NCI-H2196 treated with DMSO at 0.1 percent for 48 hours (cell line): ENCODE data around the gene FGFBP1.

Experiments
- DNase-seq: peaks from one replicate; lab custom pipeline; 2025; ENCODE audit not compliant: unreplicated experiment; lab: John Stamatoyannopoulos, UW

Gene FGFBP1

GRCh38 chr4:15938640-15939039 is at the start of gene FGFBP1:
TSS of gene FGFBP1 (minus strand) at chr4:15938740. CDS start at chr4:15936632, 2,108 bp downstream.
- no peak for DNase-seq

- no peak for DNase-seq
Observed at GRCh38 chr4:15988222-15988621, 49.7 kb upstream of the FGFBP1 start.

- DNase-seq, result no peak
Observed at GRCh38 chr4:15986907-15987306, 48.4 kb upstream of the FGFBP1 start.

GRCh38 chr4:15983610-15984009 is 45.1 kb upstream of the FGFBP1 start:
- no peak for DNase-seq

GRCh38 chr4:15982842-15983524 is 44.4 kb upstream of the FGFBP1 start:
- no peak for DNase-seq

- no peak for DNase-seq
Observed at GRCh38 chr4:15976456-15977447, 38.2 kb upstream of the FGFBP1 start.

GRCh38 chr4:15971068-15971801 is 32.7 kb upstream of the FGFBP1 start:
- no peak for DNase-seq

GRCh38 chr4:15968551-15969300 is 30.2 kb upstream of the FGFBP1 start:
- DNase-seq, result no peak

- no peak for DNase-seq
Observed at GRCh38 chr4:15965325-15965724, 26.8 kb upstream of the FGFBP1 start.

- DNase-seq, result no peak
Observed at GRCh38 chr4:15964159-15964558, 25.6 kb upstream of the FGFBP1 start.

- no peak for DNase-seq
Observed at GRCh38 chr4:15963576-15963975, 25.0 kb upstream of the FGFBP1 start.

GRCh38 chr4:15963001-15963451 is 24.5 kb upstream of the FGFBP1 start, which contains the start of gene FGFBP2:
TSS of gene FGFBP2 (minus strand) at chr4:15963175. CDS start at chr4:15963129, 46 bp downstream.
- DNase-seq, result no peak

- no peak for DNase-seq
Observed at GRCh38 chr4:15961781-15962510, 23.4 kb upstream of the FGFBP1 start.

GRCh38 chr4:15958562-15958961 is 20.0 kb upstream of the FGFBP1 start:
- DNase-seq, result no peak

GRCh38 chr4:15956179-15956850 is 17.8 kb upstream of the FGFBP1 start:
- peak; percentile 28 for DNase-seq

- DNase-seq, result no peak
Observed at GRCh38 chr4:15955670-15956069, 17.1 kb upstream of the FGFBP1 start.

GRCh38 chr4:15953625-15954024 is 15.1 kb upstream of the FGFBP1 start:
- no peak for DNase-seq

GRCh38 chr4:15951781-15952180 is 13.2 kb upstream of the FGFBP1 start:
- no peak for DNase-seq

- DNase-seq, result no peak
Observed at GRCh38 chr4:15948826-15949225, 10.3 kb upstream of the FGFBP1 start.
